ENCODE data around the gene CELF2. TPM values are rescaled to one million over a fixed set of nuclear protein-coding genes. Genes with fewer than 3 reads are reported as not detected.
A peak's percentile ranks its signal among the peaks of the same experiment; 100 is the strongest.

Gene CELF2
- total and polyA plus RNA-seq, 12 donors, result 13.0 to 90.9 (median 80.9) TPM

DNA sequence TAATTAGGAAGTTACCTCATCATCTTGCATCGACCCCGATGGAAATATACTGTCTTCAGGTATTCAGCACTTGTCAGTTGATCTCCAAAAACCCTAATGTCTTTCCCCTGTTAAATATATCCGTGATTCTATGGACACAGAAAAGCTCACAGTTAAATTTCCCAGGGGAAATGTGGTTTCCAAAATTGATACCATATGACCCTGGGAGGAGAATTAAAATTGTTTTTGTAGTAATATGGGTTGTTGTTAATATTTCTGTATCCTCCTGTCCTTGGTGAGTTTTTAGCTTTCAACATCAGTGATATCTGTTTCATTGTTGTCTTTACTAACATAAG lies 132.1 kb downstream of the CELF2 start:
- no peak for ATAC-seq
- H3K27ac ChIP-seq, result peak overlapping the region in 7 of 10 donors; percentile 63 to 83 (median 79)
- TF ChIP-seq, protein P1, sequence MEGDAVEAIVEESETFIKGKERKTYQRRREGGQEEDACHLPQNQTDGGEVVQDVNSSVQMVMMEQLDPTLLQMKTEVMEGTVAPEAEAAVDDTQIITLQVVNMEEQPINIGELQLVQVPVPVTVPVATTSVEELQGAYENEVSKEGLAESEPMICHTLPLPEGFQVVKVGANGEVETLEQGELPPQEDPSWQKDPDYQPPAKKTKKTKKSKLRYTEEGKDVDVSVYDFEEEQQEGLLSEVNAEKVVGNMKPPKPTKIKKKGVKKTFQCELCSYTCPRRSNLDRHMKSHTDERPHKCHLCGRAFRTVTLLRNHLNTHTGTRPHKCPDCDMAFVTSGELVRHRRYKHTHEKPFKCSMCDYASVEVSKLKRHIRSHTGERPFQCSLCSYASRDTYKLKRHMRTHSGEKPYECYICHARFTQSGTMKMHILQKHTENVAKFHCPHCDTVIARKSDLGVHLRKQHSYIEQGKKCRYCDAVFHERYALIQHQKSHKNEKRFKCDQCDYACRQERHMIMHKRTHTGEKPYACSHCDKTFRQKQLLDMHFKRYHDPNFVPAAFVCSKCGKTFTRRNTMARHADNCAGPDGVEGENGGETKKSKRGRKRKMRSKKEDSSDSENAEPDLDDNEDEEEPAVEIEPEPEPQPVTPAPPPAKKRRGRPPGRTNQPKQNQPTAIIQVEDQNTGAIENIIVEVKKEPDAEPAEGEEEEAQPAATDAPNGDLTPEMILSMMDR (IDR thresholded peaks at IDR 0.05), result no peak

DNA sequence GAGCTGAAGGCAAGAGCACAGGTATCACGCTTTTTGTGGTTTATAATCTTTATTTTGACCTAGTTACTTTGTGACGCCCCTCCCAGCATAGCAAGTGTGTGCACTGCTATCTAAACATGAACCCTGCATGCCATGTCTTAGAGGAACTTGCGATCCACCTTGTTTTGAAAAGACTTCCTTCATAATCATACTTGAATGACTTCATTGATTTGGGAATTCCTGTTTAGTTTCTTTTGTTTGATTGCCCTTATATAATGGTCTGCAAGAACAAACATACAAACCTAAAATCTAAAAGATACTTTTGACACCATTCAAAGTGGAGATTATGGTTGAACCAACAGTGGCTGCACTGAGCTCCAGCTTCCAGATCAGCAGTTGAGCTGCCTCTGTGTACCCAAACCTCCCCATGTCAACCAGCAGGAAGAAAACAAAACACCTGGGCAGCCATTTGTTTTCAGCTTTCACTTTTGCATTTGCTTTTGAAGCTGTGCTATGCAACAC lies 132.6 kb downstream of the CELF2 start:
- H3K27ac ChIP-seq, result peak overlapping the region in 6 of 10 donors; percentile 63 to 83 (median 80)
- DNase-seq (no peak), ATAC-seq (no peak)
- no peaks in the 10 kb centered on the region for H3K9me3 ChIP-seq
- H3K4me1 ChIP-seq, result peaks cover 6 to 99% (median 85%) of the 10 kb centered on the region in 9 donors
- TF ChIP-seq, protein P1 (IDR thresholded peaks at IDR 0.05), result no peak
- intact Hi-C loops (cut with DNase I), result no loop called here
- 67 to 70% methylated on average over 3 of the region's 3 CpGs for WGBS, 2 donors
- no peak overlapping the region for H3K4me3 ChIP-seq
- H3K27me3 ChIP-seq, result no peaks in the 10 kb centered on the region
- H3K36me3 ChIP-seq, result no peaks in the 10 kb centered on the region

More for the DNA sequence above, 132.1 kb downstream of the CELF2 start:
- Histone ChIP-seq H3K4me3 (no peak overlapping the region), H3K36me3 (no peaks in the 10 kb centered on the region), H3K27me3 (no peaks in the 10 kb centered on the region), H3K9me3 (no peaks in the 10 kb centered on the region), H3K4me1 (peaks cover 6 to 99% (median 86%) of the 10 kb centered on the region in 9 donors)
- WGBS, 2 donors, result 24 to 25% methylated on average over 3 of the region's 3 CpGs
- no peak for DNase-seq
- intact Hi-C loops (cut with DNase I), result no loop called here

DNA sequence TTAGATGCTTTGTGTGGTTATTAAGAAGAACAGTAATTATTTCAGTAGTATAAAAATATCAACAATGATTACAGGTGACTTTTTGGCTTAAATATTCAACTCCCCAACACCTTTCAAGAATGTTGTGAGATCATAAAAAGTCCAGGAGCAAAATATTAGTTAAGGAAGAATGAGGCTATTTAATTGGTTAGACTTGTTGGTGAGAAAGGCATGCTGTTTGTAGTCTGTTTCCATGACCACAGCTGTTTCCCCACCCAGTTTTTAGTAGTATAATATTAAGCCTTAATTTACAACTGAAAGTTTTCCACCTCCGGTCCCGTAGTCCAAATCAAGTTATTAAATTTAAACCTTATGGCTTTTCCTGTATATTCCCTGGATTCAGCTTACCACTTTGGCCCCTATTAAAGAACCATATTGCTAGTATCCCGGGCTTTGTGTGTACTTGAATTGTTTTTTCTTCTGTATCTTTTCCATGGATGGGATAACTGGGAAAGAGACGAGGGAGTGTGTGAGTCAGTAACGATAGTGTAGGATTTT lies 133.3 kb downstream of the CELF2 start:
- 72 to 73% methylated on average over 5 of the region's 5 CpGs for WGBS, 2 donors
- intact Hi-C loops (cut with DNase I), result no loop called here
- Histone ChIP-seq H3K36me3 (no peaks in the 10 kb centered on the region), H3K27ac (peak overlapping the region in 3 of 10 donors; percentile 79 to 83 (median 80)), H3K4me1 (peaks cover 6 to 99% (median 82%) of the 10 kb centered on the region in 9 donors), H3K27me3 (no peaks in the 10 kb centered on the region), H3K4me3 (no peak overlapping the region), H3K9me3 (no peaks in the 10 kb centered on the region)
- ATAC-seq (no peak), DNase-seq (no peak)
- TF ChIP-seq, protein P1 (IDR thresholded peaks at IDR 0.05), result no peak

DNA sequence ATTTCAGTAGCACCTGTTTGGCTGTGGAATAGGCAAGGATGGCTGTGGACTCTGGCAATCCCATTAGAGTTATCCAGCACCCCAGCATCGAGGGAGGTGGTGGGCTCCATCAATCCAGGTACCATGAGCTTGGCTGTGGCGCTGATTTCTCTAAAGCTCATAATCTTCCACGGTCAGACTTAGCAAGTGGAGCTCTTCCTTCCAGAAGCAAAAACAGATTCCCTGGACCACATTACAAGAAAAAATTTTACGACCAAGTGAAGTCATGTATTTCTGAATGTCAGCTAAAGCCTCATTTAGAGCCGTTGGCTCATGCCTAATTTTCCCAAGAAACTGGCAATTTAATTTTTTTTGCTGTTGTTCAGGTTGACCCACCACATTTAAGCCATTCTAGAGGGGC lies 135.1 kb downstream of the CELF2 start:
- Histone ChIP-seq H3K9me3 (no peaks in the 10 kb centered on the region), H3K4me1 (peaks cover 5 to 84% (median 64%) of the 10 kb centered on the region in 9 donors), H3K27me3 (no peaks in the 10 kb centered on the region), H3K4me3 (no peak overlapping the region), H3K36me3 (no peaks in the 10 kb centered on the region), H3K27ac (no peak overlapping the region)
- TF ChIP-seq, protein P1 (IDR thresholded peaks at IDR 0.05), result no peak
- ATAC-seq (no peak), DNase-seq (no peak)
- intact Hi-C loops (cut with DNase I), result no loop called here
- 77 to 83% methylated on average over 5 of the region's 5 CpGs for WGBS, 2 donors
